GM21381 (cell line): ENCODE data around the gene ATP4A.

Experiments used
- ATAC-seq: cut with Tn5 transposase; IDR thresholded peaks from one replicate; pipeline ENCODE4 v1.9.1; 2021; ENCODE audit warnings: mild to moderate bottlenecking, moderate library complexity; ENCODE audit not compliant: unreplicated experiment

Gene ATP4A

DNA sequence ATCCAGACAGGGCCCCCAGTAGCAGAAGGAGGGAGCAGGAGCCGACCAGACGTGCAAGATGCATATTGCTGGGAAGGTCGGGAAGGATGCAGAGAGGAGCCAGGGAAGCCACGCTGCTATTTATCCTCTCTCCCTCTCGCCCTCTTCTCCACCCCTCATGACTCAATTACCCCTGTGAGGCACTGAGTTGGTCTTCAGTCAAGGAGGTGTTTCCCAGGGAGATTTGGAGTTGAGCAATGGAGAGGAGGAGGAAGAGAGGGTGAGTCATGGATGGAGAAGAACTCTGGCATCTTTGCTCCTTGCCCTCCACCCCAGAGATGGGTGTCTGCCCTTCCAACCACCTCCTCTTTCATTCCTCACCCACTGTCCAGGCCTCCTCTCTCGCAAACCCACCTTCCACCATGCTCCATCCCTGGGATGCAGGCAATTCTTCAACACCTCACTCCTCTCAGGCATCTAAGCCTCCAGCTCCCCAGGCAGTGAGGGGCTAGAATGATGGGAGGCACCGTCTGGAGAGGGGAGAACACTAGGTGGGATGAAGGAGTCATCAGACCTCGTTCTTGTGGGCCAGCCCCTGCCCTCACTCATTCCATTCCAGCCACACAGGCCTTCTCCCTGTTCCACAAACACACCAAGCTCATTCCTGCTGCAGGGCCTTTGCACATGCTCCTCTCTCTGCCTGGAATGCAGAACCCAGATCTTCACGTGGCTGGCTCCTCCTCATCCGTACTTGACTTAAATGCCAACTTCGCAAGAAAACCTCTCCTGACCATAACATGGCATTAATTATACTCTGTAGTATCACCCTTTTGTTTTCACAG, 35.0 kb downstream of the ATP4A start, which contains the start of gene SBSN:
Gene SBSN, minus strand, starts transcription at position 94 of the 821 bp plus-strand sequence. Its CDS starts 30 bp downstream, at position 64.
- no peak for ATAC-seq

DNA sequence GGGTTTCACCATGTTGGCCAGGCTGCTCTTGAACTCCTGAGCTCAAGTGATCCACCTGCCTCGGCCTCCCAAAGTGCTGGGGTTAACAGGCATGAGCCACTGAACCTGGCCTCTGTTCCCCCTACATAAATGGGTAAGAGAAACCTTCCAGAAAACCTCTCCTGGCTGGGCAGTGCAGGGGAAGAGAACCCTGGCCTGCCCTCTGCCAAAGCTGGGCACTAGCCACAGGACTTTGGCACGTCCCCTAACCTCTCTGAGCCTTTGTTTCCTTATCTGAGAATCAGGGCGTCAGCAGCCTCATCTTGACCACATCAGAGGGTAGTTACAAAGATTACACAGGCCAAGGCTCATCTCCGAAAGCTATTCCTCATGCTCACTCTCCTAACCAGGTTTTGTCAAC, 37.6 kb downstream of the ATP4A start:
- no peak for ATAC-seq

DNA sequence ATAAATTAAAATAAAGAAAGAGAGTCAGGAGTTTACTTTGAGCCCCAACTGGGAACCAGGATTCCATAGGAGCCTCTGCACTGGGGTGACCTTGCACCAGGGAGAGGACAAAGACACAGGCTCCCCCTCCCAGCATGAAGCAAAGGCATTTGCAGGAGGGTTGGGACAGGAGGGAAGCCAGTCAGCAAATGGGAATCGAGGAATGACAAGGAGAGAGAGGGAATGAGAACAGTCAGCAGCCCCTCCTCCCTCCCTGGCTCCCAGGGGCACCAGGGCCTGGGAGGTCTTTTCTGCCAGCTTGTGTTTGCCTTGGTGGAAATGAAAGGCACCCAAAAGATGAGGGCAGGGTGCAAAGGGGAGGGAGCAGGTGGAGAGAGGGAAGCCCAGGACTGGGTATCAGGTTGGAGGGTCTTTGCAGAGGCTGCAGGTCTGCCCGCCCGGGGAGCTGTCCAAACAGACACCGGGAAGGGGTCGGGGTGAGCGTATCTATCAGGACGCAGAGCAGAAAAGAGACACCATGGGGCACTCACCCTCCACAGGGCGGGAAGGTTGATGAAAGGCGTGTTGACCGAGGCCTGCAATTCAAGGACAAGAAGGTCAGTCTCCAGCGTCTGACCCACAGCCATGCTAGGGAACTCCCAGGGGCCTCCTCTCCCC, 39.1 kb downstream of the ATP4A start:
- no peak for ATAC-seq

DNA sequence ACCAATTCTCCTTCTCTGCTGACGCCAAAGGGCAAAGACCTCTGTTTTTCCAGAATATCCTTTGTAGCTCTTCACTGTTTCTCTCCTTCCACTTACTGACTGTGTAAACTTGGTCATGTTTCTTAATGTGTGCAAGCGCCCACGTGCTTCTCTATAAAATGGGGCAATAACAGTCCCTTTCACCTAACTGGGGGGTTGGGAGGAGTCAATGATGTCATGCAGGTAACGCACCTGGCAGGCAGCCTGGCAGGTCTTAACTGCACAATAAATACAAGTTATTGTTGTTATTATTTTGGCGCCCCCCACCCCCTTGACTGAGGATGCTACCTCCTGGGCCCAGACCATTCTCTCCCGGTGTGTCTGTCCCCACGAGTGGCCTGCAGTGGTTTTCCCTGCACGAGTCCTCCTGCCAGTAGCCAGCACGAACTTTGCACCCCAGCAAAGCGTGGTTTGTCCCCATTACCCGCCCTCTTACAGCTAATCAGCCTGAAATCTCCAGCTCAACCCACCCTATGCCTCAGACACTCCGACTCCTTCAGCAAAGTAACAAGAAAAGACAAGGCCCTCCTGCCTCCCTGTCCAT, 40.6 kb downstream of the ATP4A start:
- no peak for ATAC-seq

DNA sequence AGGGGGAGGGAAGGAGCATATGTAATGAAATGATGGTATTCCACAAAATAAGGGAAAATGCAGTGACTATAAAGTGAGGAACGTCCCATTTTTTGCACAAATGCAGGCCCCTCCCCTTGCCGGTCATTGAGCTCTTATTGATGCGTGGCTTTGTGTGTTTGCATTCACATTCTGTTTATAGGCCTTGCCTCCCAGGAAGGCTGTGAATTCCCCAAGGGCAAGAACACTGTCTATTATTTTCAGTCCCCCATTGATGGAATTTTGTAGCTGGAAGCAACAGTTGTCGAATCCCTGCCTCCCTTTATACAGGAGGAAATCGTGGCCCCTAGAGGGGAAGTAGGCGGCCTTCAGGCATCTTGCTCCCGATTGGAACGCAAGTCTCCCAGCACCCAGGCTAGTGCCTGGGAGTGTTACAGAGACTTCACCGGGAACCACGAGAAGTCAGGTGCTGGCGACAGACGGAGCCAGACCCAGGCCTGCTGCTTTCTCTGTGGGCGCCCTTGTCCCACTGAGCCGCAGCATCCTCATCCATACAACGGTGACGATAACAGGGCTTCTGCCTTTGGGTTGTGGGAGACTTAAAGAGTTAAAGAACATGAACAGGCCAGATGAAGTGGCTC, 42.2 kb downstream of the ATP4A start:
- ATAC-seq: no peak

DNA sequence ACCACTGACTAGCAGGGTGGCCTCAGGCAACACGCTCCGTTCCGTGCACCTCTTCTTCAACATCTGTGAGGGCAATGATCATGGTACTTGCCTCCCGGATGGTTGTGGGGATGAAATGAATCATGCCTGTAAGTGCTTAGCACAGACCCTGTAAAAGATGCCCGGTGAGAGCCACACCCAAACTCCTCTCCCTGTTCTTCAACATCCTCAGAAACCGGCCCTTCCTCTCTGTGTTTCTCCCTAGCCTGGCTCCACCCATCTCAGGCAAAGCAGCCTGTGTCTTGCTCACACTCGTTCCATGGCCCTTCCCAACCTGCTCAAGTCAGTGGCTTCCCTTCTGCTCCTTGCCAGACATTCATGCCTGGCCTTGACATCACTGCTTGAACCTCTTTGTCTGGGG, 44.2 kb downstream of the ATP4A start:
- no peak for ATAC-seq

DNA sequence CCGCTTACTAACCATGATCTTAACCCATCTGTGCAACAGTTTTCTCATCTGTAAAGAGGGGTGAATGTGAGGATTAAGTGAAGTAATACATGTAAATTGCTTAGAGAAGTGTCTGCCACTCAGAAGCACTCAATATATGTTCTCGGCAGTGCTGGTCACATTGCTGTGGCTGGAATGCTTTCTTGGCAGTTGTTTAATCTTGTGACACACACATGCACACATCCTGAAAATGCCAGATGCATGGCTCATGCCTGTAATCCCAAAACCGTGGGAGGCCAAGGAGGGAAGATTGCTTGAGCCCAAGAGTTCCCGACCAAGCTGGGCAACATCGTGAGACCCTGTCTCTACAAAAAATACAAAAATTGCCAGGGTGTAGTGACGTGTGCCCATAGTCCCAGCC, 45.1 kb downstream of the ATP4A start:
- ATAC-seq: no peak

DNA sequence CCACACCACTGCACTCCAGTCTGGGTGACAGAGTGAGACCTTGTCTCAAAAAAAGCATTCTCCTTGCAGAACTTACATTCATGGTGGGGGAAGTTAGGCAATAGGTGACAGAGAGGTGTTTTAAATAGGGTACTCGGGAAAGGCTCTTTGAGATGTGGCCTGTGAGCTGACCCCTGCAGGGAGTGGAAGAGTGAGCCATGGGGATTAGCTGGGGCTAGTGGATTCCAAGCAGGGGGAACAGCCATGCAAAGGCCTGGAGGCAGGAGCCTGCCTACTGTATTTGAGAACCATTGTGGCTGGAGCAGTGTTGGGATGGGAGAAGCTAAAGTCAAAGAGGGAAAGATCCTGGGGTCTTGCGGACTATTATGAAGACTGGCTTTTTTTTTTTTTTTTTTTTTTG, 46.1 kb downstream of the ATP4A start:
- ATAC-seq: no peak

DNA sequence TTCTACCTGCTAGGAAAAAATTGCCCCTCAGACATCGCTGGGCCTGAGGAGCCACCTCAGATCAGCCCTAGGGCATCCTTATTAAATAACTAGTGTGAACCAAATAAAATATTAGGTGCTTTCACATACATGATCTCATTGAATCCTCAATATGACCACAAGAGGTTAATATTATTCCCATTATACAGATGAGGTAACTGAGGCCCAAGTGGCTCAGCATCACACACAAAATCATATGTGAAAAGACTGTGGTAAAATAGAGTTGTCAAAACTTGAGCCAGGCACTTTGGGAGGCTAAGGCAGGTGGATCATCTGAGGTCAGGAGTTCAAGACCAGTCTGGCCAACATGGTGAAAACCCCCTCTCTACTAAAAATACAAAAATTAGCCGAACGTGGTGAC, 47.1 kb downstream of the ATP4A start:
- ATAC-seq: no peak

DNA sequence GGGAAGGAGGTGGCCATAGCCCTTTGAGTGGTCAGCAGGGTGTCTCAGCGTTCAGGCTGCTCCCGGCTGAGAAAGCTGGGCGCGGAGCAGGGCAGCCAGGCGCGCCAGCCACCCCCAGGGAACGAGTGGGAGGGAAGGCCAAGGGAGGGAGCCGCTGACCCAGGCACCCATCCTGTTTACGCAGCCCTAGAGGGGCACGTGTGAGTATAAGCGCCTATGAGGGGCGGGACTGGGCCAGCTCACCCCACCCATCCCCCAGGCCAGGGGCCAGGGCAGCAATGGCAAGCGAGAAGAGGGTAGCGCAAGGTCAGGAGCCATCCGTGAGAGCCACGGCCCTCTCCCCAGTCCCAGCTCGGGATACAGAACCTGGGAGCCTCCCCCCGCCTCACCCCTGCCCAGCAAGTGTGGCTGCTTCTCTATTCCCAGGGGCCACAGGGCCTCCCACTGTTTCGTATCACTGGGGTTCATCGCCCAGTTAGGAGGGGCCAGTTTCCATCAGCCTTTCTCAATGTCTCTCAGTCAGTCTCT, 49.1 kb downstream of the ATP4A start:
- no peak for ATAC-seq

DNA sequence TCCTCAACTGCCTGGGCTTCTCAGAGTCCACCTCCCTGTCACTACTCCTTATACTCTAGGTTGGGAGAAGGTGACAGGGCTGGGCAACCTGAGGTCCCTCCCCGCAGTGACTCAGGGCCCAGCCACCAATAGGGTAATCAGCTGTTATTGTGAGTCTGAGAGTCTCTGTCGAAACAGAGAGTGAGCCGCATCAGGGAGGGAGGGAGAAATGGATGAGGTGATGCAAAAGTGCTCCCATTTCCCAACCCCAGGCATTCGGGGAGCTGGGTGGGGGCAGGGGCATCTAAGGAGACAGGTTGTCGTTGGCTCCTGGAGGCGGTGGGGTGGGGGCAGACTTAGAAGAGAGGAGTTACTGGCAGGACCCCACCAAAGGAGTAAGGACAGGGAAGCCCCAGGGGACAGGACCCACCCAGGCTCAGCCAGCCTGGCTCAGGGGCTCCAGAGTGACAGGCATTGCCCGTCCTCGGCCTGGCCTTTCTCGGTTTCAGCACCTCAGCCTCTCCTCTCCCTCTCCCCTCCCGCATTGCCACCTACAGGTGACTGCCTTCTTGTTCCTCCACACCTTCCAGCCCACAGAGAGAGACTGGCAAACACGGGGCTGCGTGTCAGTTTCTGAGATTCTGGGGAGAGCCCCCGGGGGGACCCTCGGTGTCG, 49.7 kb downstream of the ATP4A start, which contains the start of gene DMKN:
Gene DMKN, minus strand, starts transcription at position 22 of the 654 bp plus-strand sequence. CDS start 174 bp downstream, outside the sequence.
- ATAC-seq: no peak

DNA sequence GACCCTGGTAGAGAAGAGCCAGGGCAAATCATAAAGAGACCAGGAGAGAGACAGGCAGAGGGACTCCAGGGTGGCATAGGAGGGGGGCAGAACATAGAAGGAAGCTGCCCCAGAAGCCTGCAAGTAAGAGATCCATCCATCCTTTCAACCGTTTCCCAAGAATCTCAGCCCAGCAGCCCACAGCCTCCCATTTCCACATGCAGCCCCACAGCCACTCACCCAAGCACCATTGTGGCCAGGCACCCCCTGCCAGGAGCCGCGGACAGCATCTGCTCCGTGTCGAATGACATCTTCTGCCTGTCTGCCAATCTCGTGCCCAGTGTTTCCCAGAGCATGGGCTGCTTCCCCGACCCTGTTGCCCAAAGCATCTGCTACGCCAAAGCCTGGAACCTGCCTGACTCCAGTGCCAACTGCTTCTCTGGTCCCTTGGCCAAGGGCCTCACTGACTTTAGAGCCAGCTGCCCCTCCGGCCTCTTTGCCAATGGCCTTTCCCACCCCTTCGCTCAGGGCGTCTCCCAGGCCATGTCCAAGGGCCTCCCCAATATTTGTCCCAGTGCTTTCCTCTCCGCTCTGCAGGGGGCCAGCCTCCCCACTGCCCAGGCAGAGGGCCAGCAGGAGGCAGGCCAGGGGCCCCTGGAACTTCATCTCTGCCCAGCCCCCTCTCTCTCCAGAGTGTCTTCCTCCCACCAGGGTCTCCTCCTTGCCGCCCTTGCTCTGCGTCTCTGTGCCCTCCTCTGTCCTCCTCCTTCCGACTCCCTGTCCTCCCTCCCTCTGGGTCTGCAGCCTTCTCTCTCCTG, 50.4 kb downstream of the ATP4A start:
- no peak for ATAC-seq

DNA sequence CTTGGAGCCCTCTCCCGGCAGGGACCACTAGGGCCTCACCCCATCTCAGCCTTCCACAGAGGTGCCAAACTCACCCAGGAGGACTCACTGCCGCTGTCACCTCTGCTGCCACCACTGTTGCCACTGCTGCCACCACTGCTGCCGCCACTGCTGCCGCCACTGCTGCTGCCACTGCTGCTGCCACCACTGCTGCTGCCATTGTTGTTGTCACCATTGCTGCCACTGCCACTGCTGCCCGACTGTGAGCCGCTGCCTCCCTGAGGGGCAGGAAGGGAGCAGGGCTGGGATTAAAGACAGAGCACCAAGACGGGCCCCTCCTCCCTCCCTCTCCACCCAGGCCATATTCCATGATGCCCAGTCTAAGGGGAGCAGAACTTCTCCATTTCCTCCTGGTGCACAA, 52.1 kb downstream of the ATP4A start:
- ATAC-seq: no peak

DNA sequence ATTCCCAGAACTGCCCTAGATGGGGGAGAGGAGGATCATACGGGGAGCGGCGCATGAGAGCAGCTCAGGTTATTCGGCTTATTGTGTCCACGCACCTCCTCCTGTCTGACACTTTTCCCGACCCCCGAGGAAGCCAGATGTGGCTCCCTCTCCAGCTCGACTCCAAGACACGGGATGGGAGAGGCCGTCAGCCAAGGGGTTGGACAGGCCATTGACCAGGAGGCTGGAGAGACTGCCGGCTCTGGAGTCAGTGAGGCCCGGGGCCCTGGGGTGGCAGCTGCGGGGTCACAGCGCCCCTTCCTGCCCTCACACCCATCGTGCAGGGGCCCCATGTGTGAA, 52.9 kb downstream of the ATP4A start:
- ATAC-seq: no peak

DNA sequence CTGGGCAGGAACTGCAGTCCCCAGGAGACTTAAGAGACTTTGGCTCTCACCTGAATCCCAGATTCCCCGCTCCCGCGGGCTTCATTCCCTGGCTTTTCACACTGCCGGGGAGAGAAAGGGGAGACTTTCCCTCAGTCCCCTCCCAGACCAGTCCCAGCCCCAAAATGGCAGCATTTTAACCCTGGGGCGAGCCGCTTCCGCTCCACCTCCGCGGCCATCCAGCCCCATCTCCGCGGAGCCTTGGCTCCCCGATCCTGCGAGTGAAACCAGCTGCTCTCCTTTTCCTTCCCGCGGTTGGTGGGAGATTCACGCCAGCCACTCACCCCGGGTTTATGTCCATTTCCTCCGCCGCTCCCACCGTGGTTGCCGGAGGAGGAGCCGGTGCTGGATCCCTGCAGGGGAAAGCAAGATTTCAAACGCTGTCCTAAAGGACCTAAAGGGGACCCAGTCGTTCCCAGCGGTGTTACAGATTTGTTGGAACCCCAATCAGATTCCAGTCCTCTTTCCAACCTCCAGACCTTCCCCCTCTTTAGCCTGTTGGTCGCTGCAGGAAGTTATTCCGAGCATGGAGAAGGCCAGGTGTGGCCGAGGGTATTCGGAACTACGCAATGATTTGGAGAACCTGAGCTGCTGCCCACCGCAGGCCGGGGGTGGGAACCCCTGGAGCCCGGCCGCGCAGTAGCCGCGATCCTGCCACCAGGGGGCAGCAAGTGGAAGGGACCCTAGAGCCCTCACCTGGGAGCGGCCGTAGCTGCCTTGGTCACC, 53.4 kb downstream of the ATP4A start:
- ATAC-seq: no peak

DNA sequence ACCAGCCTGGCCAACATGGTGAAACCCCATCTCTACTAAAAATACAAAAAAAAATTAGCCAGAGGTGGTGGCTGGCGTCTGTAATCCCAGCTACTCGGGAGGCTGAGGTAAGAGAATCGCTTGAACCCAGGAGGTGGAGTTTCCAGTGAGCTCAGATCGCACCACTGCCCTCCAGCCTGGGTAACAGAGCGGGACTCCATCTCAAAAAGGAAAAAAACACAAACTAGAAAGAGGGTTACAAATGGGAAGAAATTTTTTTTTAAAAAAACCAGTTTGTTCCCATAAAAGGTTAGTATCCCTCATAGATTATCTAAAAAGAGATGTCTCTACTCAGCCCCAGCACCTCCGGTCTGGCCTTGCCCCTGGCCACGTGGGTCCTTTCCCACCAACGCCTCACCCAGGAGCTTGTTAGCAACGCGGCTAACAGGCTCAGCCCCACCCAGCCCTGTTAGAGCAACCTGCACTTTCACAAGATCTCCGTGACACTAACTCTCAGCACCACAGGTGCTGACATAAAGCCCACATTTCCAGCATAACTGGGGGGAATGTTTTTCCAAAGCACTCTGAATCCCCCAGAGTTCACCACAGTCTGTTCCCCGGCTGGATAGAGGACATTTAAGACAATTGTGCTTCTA, 54.3 kb downstream of the ATP4A start:
- no peak for ATAC-seq

DNA sequence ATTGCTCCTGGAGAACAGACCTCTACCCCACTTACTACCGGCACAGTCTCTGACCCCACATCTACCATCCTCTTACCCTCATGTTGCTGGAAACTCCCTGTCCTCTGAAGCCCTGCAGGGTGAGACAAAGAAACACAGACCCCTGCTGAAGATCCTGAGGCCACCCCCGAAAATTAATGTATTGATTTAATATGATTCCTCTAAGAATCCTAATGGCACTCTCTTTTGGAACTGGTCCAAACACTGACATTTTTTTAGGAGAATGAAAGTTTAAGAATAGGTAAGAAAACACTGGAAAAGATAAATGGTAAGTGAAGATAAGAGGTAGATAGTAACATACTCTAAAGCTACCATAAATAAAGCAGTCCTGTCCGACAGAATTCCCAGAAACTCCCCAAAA, 55.3 kb downstream of the ATP4A start:
- ATAC-seq: no peak

DNA sequence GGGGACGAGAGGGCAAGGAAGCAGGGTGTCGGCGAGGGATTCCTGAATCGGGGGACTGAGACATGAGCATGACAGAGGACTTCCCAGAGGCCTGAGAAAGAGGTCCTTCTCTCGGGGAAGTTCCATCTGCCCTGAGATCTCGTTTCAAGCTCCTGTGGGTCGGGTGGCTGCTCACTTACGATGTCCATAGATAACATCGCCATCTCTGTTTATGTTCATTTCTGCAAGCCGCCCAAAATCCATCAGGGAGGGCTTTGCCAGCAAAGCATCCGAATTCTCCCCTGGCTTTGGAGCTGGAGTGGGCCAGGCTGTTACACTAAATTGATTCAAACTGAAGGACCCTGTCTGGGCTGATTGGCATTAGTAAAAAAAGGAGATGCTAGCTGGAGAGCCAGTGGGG, 55.9 kb downstream of the ATP4A start:
- ATAC-seq: no peak

DNA sequence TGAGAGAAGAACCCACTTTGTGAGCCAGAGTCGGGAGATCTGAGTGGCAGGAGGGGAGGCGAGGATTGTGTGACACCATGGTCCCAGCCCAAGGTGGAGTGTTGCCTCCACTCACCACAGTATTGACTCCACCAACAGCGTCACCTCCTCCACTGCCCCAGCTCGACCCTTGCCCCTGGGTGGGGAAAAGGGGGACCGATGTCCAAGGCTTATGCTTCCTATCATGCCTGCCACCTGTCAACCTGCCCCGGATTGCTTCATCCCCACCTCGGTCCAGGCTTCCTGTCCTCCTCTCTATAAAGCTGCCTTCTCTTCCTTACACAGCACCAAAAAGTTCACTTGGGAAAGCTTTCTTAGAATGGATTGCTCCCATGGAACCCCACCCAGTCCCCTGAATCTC, 57.4 kb downstream of the ATP4A start:
- ATAC-seq: no peak
